Left ventricle myocardium inferior (tissue), 1 donor: ENCODE data around the gene MAP6D1. TPM values are rescaled to one million over a fixed set of nuclear protein-coding genes. Genes with fewer than 3 reads are reported as not detected.

Experiments
- DNase-seq: peaks from one replicate; pipeline ENCODE4 v3.0.0-alpha.2; 2020
- H3K27ac ChIP-seq: fragments of 200-600 bp; replicated peaks from 2 replicates; pipeline ENCODE4 v1.8.0; 2021
- H3K27me3 ChIP-seq: fragments of 200-600 bp; 2 replicates; pipeline ENCODE4 v1.8.0; 2021; ENCODE audit warnings: low read depth
- H3K36me3 ChIP-seq: fragments of 200-600 bp; 2 replicates; pipeline ENCODE4 v1.8.0; 2021
- H3K4me1 ChIP-seq: fragments of 200-600 bp; 2 replicates; pipeline ENCODE4 v1.8.0; 2021
- H3K4me3 ChIP-seq: fragments of 200-600 bp; 2 replicates; pipeline ENCODE4 v1.8.0; 2021; ENCODE audit warnings: mild to moderate bottlenecking, moderate library complexity
- H3K9me3 ChIP-seq: fragments of 200-600 bp; replicated peaks from 2 replicates; pipeline ENCODE4 v1.8.0; 2021
- CTCF ChIP-seq: fragments of 200-600 bp; IDR thresholded peaks from 2 replicates; pipeline ENCODE4 v1.8.0; 2021; ENCODE audit warnings: antibody characterized with exemption, mild to moderate bottlenecking, borderline replicate concordance
- intact Hi-C: fragments of 100-400 bp; cut with micrococcal nuclease; formaldehyde crosslinking; loops from one replicate; pipeline ENCODE4 v1.11.0; 2022
- total RNA-seq: library from RNA; stranded (reverse); fragmentation: NEBNext Ultra II Directional; extraction: Animal tissue kit (Norgen Biotek cat#: 25700); gene quantifications from one replicate; pipeline ENCODE4 v1.2.1, GENCODE V29; 2021
- donor health status: DM: no; HTN: yes; CAD: no; lungs with severe emphysema.

MAP6D1 gene
- total RNA-seq, 1 donor from 2014 or later = 2.4 TPM

- intact Hi-C loops = no loop called here
- Histone ChIP-seq H3K4me1 (peaks cover 33% of the 10 kb centered on the region), H3K36me3 (peaks cover 13% of the 10 kb centered on the region), H3K27me3 (no peaks in the 10 kb centered on the region), H3K27ac (no peak overlapping the region), H3K9me3 (no peaks in the 10 kb centered on the region), H3K4me3 (no peak overlapping the region)
- DNase-seq = no peak
- TF ChIP-seq CTCF = no peak
Measured at GRCh38 chr3:183823963-183824362, 1.4 kb downstream of the MAP6D1 start.

DNA sequence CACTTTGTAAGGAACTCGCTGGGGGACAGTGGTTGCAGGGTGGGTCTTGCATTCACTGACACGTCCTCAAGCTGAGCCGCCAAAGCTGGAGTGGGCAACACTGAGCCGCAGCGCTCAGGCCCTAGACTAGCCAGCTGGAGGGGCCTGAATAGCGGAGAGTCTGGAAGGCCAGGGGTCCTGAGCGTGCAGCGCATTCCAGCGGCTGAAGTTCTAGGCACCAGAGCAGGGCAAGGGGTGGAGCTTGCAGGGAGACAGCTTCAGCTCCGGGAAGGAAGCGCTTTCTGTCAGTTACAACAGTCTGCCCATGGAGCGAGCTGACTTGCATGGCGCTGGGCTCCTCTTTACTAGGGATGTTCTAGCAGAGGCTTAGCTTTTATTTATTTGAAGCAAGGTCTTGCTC lies 2.7 kb downstream of the MAP6D1 start:
- peaks cover 10% of the 10 kb centered on the region for H3K36me3 ChIP-seq
- H3K27me3 ChIP-seq = no peaks in the 10 kb centered on the region
- H3K27ac ChIP-seq = no peak overlapping the region
- H3K9me3 ChIP-seq = no peaks in the 10 kb centered on the region
- no peak overlapping the region for H3K4me3 ChIP-seq
- H3K4me1 ChIP-seq = peaks cover 25% of the 10 kb centered on the region
- no peak for TF ChIP-seq CTCF
- no peak for DNase-seq
- intact Hi-C loops = no loop called here

DNA sequence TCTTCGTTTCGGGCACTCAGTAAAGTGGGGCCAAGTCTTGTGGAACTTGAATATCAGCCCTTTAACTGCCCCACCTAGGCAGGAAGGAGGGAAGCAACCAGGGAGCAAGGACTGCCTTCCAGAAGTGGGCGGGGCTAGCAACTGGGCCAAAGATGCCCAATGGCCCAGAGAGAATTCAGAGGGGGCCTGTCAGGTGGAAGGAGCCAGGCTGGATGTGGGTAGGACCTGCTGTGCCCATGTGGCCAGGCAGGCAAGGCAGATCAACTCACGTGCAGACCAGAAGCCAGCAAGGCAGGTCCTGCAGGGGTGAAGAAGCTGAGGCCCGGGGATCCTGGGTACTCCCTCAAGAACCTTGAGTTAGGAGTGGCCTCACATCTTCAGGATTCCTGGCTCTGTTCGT lies 5.5 kb downstream of the MAP6D1 start:
- Histone ChIP-seq H3K9me3 (no peaks in the 10 kb centered on the region), H3K4me1 (peaks cover 8% of the 10 kb centered on the region), H3K4me3 (no peak overlapping the region), H3K27me3 (no peaks in the 10 kb centered on the region), H3K36me3 (peaks cover 21% of the 10 kb centered on the region), H3K27ac (no peak overlapping the region)
- intact Hi-C loops = no loop called here
- no peak for TF ChIP-seq CTCF
- DNase-seq = no peak

- H3K9me3 ChIP-seq = no peaks in the 10 kb centered on the region
- H3K27ac ChIP-seq = no peak overlapping the region
- intact Hi-C loops = no loop called here
- no peak for DNase-seq
- peaks cover 21% of the 10 kb centered on the region for H3K36me3 ChIP-seq
- no peaks in the 10 kb centered on the region for H3K4me1 ChIP-seq
- no peak for TF ChIP-seq CTCF
- no peak overlapping the region for H3K4me3 ChIP-seq
- H3K27me3 ChIP-seq = no peaks in the 10 kb centered on the region
Measured at GRCh38 chr3:183818706-183819624, 6.4 kb downstream of the MAP6D1 start.

DNA sequence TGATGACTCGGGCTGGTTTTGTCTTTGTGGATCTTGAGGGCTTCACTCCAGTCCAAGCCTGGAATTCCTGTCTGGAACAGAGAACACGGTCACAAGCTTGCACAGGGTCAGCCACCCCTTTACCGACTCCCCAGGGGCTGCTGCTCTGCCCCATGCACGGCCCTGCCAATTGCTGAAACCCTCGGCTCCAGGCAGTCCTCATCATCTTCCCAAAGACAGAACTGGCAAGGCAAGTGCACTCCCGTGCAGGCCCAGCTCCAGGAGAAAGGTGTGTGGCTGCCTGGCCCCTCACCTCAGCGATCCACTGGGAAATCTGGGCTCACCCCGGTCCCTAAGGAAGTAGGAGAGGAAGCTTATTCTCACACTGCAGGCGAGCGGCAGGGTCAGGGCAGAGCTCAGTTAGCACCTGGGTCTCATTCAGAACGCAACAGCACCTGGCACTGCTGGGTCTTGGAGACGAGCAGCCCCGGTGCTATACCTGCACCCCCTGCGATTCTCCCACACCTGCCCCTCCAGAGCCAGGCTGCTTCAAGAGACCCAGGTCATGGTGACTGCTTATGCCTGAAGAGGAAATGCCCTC lies 7.2 kb downstream of the MAP6D1 start:
- H3K9me3 ChIP-seq = no peaks in the 10 kb centered on the region
- no peak for TF ChIP-seq CTCF
- intact Hi-C loops = no loop called here
- H3K36me3 ChIP-seq = peaks cover 21% of the 10 kb centered on the region
- no peaks in the 10 kb centered on the region for H3K27me3 ChIP-seq
- DNase-seq = no peak
- H3K4me1 ChIP-seq = no peaks in the 10 kb centered on the region
- no peak overlapping the region for H3K27ac ChIP-seq
- H3K4me3 ChIP-seq = no peak overlapping the region
